BJ (cell line): ENCODE measurements around the gene ZNF280B. TPM values are rescaled to one million over a fixed set of nuclear protein-coding genes. Genes with fewer than 3 reads are reported as not detected.

Experiments used
- CTCF ChIA-PET: fragments of 350-600 bp; formaldehyde crosslinking; extraction: SDS; loops from one replicate; lab custom pipeline; 2021; ENCODE audit warnings: antibody characterized with exemption, inconsistent platforms; lab: Yijun Ruan, JAX
- POLR2A ChIA-PET: fragments of 300-600 bp; sonication (Branson Sonifier 250); formaldehyde crosslinking; extraction: SDS; loops from one replicate; lab custom pipeline; 2021; ENCODE audit warnings: antibody characterized with exemption; lab: Charles Lee
- DNase-seq: peaks from one replicate; pipeline ENCODE4 v3.0.0-alpha.2; 2011; ENCODE audit warnings: low read depth
- H3K27me3 ChIP-seq: 2 replicates; pipeline ENCODE4 v1.6.0; 2011; ENCODE audit warnings: low read length; ENCODE audit not compliant: control insufficient read depth, insufficient read depth
- H3K36me3 ChIP-seq: 2 replicates; pipeline ENCODE4 v1.5.1; 2011; ENCODE audit warnings: low read length; ENCODE audit not compliant: control insufficient read depth, insufficient read depth
- H3K4me3 ChIP-seq: 2 replicates; pipeline ENCODE4 v1.5.1; 2011; ENCODE audit warnings: low read depth, mild to moderate bottlenecking, control low read depth, low read length
- polyA plus RNA-seq: library from polyadenylated mRNA; depleted of rRNA; stranded (reverse); fragments of >200 nt; gene quantifications from 2 replicates; pipeline ENCODE4 v1.2.3, GENCODE V29; 2011
- TF ChIP-seq, protein P1 (sequence below): IDR thresholded peaks from 2 replicates; pipeline ENCODE4 v1.5.1; 2011; ENCODE audit warnings: low read depth, mild to moderate bottlenecking, control low read depth, inconsistent platforms, low read length, moderate library complexity; ENCODE audit not compliant: insufficient read depth

ZNF280B gene
- polyA plus RNA-seq, 1 experiment = 0.58 TPM

DNA sequence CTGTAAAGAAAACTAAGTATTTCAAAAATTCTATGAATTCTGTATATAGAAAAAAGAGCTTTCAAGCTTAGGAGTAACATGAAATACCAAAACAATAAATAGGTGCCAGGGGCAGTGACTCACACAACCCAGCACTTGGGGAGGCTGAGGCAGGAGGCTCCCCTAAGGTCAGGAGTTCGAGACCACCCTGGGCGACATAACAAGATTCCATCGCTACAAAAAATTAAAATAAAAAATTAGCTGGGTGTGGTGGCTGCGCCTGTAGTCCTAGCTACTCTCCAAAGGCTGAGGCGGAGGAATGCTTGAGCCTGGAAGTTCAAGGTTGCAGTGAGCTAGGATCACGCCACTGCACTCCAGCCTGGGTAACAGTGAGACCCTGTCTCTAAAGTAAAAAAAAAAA, 21.5 kb downstream of the ZNF280B start:
- CTCF ChIA-PET = interaction anchor here (1.5 kb wide), 1 partner anchor 23 kb away, joined by 3 read pairs; no protein-coding TSS in a partner anchor
- Histone ChIP-seq H3K36me3 (no peaks in the 10 kb centered on the region), H3K4me3 (no peak overlapping the region), H3K27me3 (no peaks in the 10 kb centered on the region)
- DNase-seq = no peak
- TF ChIP-seq, protein P1, sequence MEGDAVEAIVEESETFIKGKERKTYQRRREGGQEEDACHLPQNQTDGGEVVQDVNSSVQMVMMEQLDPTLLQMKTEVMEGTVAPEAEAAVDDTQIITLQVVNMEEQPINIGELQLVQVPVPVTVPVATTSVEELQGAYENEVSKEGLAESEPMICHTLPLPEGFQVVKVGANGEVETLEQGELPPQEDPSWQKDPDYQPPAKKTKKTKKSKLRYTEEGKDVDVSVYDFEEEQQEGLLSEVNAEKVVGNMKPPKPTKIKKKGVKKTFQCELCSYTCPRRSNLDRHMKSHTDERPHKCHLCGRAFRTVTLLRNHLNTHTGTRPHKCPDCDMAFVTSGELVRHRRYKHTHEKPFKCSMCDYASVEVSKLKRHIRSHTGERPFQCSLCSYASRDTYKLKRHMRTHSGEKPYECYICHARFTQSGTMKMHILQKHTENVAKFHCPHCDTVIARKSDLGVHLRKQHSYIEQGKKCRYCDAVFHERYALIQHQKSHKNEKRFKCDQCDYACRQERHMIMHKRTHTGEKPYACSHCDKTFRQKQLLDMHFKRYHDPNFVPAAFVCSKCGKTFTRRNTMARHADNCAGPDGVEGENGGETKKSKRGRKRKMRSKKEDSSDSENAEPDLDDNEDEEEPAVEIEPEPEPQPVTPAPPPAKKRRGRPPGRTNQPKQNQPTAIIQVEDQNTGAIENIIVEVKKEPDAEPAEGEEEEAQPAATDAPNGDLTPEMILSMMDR = no peak
- POLR2A ChIA-PET = no interaction called here

DNA sequence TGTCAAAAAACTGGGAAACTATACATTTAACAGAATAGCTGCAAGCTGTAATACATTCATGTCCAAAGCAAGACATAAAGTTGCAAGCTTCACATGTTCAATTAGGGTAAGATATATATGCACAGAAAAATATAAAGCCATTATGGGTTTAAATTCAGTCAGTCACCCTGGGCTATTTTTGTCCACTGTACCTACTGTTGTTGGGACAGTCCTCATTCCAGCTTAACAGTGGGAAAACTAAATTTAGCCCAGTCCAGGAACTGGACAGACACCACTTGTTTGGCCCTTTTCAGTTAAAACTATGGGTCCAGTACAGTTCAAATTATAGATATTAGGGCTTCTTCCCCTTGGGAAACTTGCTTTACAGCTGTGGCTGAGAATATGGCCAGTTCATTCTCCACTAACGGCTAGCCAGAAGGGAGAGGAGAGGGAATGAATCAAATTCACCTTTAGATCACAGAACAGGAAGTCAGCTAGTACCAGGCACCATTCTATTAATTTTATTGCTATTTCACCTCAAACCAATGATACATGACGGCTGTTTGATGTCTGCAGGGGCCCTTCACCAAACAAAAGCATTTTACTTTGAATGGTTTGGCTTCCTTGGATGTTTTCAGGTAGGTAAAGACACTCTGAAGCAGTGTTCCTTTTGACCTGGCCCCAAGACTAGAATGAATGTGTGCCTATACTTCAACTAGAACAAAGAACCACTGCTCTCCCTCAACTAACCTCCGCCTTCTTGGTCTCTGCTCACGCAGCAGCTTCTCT, 22.2 kb downstream of the ZNF280B start:
- Histone ChIP-seq H3K36me3 (no peaks in the 10 kb centered on the region), H3K4me3 (no peak overlapping the region), H3K27me3 (no peaks in the 10 kb centered on the region)
- CTCF ChIA-PET = interaction anchor here (1.5 to 1.8 kb wide), 2 partner anchors 22 kb away, joined by 3 to 4 read pairs; partner anchors contain the start of gene ZNF280B
- POLR2A ChIA-PET = no interaction called here
- TF ChIP-seq, protein P1 = no peak
- DNase-seq = no peak

- no peak for DNase-seq
- TF ChIP-seq, protein P1 = no peak
- Histone ChIP-seq H3K4me3 (no peak overlapping the region), H3K36me3 (no peaks in the 10 kb centered on the region), H3K27me3 (no peaks in the 10 kb centered on the region)
- POLR2A ChIA-PET = no interaction called here
- CTCF ChIA-PET = interaction anchor here (1.8 kb wide), 1 partner anchor 23 kb away, joined by 4 read pairs; the partner anchor contains the start of gene ZNF280B
These were observed 23.0 kb downstream of the ZNF280B start for GRCh38 chr22:22485524-22485923.

GRCh38 chr22:22484023-22484422, 24.5 kb downstream of the ZNF280B start:
- no peak overlapping the region for H3K4me3 ChIP-seq
- TF ChIP-seq, protein P1 = no peak
- ChIA-PET CTCF (no interaction called here), POLR2A (no interaction called here)
- DNase-seq = no peak
- no peaks in the 10 kb centered on the region for H3K36me3 ChIP-seq
- no peaks in the 10 kb centered on the region for H3K27me3 ChIP-seq

GRCh38 chr22:22480940-22481339, 27.6 kb downstream of the ZNF280B start:
- CTCF ChIA-PET = interaction anchor here (1.0 to 1.5 kb wide), 2 partner anchors 8 to 16 kb away, joined by 3 to 4 read pairs; no protein-coding TSS in a partner anchor
- TF ChIP-seq, protein P1 = no peak
- Histone ChIP-seq H3K36me3 (no peaks in the 10 kb centered on the region), H3K4me3 (no peak overlapping the region), H3K27me3 (no peaks in the 10 kb centered on the region)
- POLR2A ChIA-PET = no interaction called here
- no peak for DNase-seq
